Smooth muscle cell of the pulmonary artery (primary cell): ENCODE data around the gene IMPACT. TPM values are rescaled to one million over a fixed set of nuclear protein-coding genes. Genes with fewer than 3 reads are reported as not detected.

Experiments used
- total RNA-seq: library from RNA; depleted of rRNA; stranded (reverse); fragments of >200 nt; gene quantifications from 2 replicates; pipeline ENCODE4 v1.2.3, GENCODE V29; 2014

The IMPACT gene, protein sequence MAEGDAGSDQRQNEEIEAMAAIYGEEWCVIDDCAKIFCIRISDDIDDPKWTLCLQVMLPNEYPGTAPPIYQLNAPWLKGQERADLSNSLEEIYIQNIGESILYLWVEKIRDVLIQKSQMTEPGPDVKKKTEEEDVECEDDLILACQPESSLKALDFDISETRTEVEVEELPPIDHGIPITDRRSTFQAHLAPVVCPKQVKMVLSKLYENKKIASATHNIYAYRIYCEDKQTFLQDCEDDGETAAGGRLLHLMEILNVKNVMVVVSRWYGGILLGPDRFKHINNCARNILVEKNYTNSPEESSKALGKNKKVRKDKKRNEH
- 26.0 and 30.6 TPM in 2 replicates for total RNA-seq

DNA sequence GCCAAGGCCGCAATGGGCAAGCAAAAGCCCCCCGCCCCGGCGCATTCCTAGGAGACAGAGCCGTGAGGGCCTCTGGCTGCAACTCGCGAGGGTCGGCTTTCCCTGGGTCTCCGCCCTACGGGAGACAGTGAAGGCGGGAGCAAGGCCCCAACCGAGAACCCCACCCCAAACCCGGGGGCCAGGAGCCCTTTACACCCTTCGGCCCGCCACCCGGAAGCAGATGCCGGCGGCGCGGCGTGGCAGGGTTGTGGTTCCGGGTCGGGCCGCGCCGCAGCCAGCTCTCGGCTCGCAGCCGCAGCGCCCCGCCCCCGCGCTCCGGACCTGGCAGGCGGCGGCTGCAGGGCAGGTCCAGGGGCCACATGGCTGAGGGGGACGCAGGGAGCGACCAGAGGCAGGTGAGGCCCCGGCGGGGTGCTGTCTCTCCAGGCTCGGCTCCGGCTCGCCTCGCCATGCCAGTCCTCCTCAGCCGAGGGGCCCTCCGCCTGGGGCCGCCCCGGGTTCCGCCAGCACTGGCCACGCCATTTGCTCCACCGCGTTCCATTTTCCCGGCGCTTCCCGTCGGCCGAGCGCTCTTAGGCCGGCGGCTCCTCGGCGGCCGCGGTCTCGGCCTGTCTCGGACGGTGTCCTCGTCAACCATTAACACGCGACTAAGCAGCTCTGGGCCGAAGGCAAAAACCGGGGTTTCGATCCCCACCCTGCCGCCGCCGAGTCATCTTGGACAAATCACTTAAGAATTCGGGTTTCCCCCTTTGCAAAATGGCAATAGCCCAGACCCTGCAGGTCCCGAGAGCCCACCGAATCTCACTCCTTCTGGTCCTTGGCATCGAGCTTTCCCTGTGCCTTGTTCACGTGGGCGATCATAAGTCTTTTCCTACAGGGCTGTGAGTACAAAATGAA is at the start of gene IMPACT:
Gene IMPACT, plus strand, starts transcription at position 273 of the 897 bp plus-strand sequence. Its CDS starts 87 bp downstream, at position 360.

DNA sequence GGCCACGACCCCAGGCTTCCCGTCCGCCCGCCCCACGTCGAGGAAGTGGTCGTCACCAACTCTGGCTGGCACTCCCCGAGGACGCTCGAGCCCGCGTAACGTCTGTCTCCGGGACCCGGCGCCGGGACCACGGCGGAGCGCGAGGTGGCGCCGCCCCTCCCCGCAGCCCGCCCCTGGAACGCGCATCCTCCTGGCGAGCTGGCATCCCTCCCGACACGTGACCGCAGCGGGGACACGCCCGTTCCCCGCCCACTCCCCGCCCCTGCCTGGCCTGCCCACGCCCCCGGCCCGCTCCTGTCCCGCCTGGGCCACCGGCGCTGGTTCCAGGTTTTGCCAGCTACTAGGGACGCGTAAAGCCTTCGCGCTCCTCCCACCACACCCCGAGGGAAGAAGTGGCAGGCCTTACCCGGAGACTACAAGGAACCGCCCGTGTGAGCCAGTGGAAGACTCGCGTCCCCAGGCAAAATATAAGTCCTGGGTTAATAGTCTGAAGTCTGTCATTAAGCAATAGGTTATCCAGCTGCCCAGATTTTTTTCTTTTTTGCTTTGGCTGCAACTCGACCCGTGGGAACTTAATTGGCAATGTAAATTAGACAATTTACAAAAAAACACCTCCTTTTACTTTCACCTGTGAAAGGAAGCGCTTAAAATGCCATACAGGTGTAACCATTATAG is 28.6 kb upstream of the IMPACT start, which contains the start of gene OSBPL1A:
Gene OSBPL1A, minus strand, starts transcription at position 131 of the 675 bp plus-strand sequence. CDS start 20,291 bp downstream, outside the sequence.

DNA sequence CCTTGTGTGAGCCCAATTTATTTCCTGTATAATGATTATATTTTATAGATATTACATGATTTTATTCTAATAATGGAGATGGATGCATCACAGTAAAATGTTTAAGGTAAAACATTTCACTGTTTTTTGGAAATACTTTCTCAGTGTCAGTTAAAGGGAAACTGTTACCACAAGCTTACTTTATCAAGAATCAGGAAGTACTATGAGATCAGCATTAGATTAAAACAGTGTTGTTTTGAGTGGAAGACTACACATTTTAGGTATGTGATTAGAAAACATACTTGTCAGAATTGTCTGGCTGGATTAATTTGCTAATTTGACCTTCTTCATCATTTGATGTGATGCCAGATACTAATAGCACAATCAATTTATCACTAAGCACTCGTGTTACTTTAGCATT is 33.9 kb downstream of the IMPACT start, which contains the start of gene HRH4:
Gene HRH4, plus strand, starts transcription at position 250 of the 400 bp plus-strand sequence. Its CDS starts 92 bp downstream, at position 342.

Other genes with a start within 250 kb of the IMPACT start
- 29.3 and 38.6 TPM in 2 replicates for gene OSBPL1A, start 28.8 kb upstream of the IMPACT start, total RNA-seq
- gene HRH4, start 34.0 kb downstream of the IMPACT start, total RNA-seq = 0.07 and 0.17 TPM in 2 replicates